Fibroblast of mammary gland (primary cell): ENCODE data around the gene CLDN3.

Source experiments
- DNase-seq: peaks from one replicate; pipeline ENCODE4 v3.0.0-alpha.2; 2010; ENCODE audit warnings: low read depth
- H3K4me3 ChIP-seq: 2 replicates; pipeline ENCODE4 v1.5.1; 2011; ENCODE audit warnings: low read depth, mild to moderate bottlenecking, low read length, moderate library complexity; ENCODE audit not compliant: control insufficient read depth
- CTCF ChIP-seq: conservative IDR thresholded peaks from 2 replicates; pipeline ENCODE4 v1.5.1; 2011; ENCODE audit warnings: low read depth, low read length, inconsistent platforms; ENCODE audit not compliant: control insufficient read depth, insufficient read depth

Gene CLDN3

GRCh38 chr7:73735528-73735905, 34.6 kb downstream of the CLDN3 start:
- no peak for DNase-seq
- TF ChIP-seq CTCF: no peak
- H3K4me3 ChIP-seq: no peak overlapping the region

- peak; percentile 94 for TF ChIP-seq CTCF
- H3K4me3 ChIP-seq: no peak overlapping the region
Measured at GRCh38 chr7:73734619-73735527, 35.2 kb downstream of the CLDN3 start.

GRCh38 chr7:73732397-73732796, 37.7 kb downstream of the CLDN3 start:
- TF ChIP-seq CTCF: no peak
- H3K4me3 ChIP-seq: no peak overlapping the region
- no peak for DNase-seq

More at GRCh38 chr7:73734619-73735527, 35.2 kb downstream of the CLDN3 start:
- peak; percentile 84 for DNase-seq

GRCh38 chr7:73730485-73730884, 39.6 kb downstream of the CLDN3 start:
- no peak for DNase-seq
- no peak for TF ChIP-seq CTCF

GRCh38 chr7:73728551-73728950, 41.5 kb downstream of the CLDN3 start:
- DNase-seq: no peak
- no peak overlapping the region for H3K4me3 ChIP-seq
- TF ChIP-seq CTCF: no peak

More at GRCh38 chr7:73730485-73730884, 39.6 kb downstream of the CLDN3 start:
- H3K4me3 ChIP-seq: no peak overlapping the region

- no peak for TF ChIP-seq CTCF
- H3K4me3 ChIP-seq: no peak overlapping the region
- no peak for DNase-seq
Measured at GRCh38 chr7:73727952-73728351, 42.1 kb downstream of the CLDN3 start.
